T follicular helper cell (primary cell): Measurements from ENCODE around the gene TSHZ3.

Experiments used
- DNase-seq: peaks from one replicate; pipeline ENCODE4 v3.0.0-alpha.2; 2020; ENCODE audit warnings: low read depth

The TSHZ3 gene

DNA sequence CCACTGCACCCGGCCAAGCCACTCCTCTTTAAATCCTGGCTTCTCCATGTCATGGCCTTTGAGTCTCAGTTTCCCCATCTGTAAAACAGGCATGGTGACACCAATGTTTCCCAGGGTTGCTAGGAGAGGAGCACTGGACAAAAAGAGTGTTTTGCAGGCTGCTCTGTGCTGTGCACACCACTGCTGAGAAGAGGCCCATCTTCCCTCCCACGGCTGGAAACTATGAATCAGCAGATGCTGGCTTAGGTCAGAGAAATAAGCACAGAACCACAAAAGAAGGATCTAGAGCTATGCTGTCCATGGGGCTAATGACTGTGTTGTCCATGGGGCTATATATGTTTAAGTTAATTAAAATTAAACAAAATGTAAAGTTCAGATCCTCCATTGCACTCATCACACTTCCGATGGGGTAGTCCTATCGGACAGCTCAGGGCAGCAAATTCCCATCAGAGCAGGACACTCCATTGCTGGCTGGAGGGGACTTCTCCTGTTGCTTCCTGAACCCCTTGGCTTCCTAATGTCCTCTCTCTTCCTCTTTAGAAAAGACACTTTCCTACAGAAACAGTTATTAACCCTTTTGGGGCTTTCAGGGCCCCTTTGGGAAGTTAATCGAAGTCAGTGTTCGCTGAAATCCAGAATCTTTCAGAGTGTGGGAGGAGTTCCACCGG, 37.1 kb downstream of the TSHZ3 start:
- no peak for DNase-seq

DNA sequence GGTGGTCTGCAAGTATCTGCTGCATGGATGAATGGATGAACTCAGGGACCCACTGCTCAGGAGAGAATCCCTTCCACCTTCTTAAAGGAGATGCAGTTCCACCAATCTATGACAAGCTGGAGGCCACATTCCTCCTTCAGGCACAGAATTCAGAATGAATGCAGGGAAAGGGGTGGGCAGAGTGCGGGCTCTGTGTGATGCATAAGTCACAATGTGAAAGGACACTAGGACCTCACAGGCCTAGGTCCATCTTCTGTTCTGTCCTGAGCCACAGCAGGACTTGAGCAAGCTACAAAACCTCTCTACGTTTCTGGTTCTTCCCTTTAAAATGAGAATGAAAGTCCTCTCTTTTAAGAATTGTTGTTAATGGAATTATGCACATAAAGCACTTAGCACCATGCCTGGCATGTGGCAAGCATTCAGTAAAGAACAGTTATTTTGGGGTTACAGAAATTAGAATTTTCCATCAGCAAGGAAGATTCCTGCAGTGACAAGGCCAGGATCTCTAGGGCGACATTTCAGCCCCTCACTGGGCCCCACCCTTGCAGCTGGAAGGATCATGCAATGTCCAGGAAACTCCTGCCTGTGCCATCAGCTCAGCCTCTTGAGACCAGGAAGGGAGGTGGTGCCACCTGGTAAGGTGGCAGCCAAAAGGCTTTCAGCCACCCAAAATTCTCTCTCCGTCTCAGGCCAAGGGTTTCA, 38.7 kb downstream of the TSHZ3 start:
- no peak for DNase-seq

DNA sequence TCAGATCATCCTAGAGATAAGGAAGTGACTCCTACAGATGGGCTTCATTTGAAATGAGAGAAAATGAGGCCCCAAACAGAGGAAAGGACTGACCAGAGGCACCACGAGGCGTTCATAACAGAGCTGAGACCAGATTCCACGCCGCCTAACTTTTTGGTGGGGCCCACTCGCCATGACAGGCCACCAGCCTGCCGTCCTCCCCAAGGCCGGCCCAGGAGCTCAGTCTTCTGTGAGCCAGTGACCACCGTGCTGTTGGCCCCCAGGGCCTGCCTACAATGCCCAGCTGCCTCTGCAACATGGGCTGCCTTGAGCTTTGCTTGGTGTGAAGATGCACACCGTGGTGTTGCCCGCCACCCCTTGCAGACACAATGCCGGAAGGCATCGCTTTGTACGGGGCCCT, 40.5 kb downstream of the TSHZ3 start:
- DNase-seq: no peak

DNA sequence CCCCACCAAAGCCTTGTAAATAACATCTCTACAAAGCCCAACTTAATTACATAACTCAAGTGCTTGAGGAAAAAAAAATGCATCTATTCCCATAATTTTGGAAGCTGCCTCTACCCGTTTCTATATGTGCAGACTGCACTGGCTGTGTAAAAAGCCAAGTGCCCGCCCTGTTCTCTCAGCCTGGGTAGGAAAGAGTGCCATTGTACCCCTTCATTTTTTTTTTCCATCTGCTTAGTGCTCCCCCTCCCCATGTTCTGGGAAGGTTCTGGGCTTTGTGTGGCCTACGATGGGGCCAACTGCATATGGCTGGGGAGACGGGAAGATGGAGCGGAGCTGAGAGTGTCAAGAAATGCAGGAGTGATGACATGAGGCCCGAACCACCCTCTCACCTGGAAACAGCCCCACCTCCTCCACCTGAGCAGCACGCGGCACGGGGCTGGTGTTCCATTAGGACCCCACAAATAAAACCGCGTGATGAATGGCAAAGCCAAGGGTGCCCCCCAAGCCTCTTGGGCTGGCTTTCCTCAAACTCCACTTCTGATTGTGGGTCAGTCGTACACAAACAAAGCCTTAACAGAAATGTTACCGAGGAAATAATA, 42.1 kb downstream of the TSHZ3 start:
- DNase-seq: no peak

DNA sequence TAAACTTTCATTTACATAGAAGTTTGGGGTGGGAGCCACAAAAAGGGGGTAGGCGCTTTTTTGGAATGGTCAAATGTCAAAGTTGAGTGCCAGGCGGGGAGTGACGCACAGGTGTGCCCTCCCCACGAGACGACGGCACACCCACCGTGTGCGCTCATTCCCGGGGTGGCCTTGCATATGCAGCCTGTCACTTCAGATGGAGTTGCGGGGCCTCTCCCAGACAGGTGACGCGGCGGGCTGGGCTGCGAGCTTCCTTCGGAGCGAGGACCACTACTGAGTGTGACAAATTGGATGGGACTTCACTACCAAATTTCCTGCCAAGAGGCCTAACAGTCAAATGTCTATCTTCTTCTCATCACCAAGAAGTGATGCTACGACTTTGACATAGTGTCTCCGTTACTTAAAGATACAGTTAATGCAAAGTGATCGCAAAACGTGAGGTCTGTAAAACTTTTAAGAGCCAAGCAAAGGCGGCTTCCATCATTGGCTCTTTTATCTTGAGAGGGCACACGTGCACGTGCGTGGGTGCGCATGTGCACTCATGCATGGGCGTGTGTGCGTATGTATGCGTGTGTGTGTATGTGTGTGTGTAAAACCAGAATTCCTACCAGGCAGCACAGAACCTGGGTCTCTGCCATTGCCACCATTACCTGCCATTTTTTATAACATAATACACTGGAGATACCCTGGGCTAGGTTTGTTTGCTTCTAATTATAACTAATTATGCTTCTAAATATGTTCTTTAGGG, 43.1 kb downstream of the TSHZ3 start:
- DNase-seq: no peak

- no peak for DNase-seq
Observed at GRCh38 chr19:31304831-31305312, 44.4 kb downstream of the TSHZ3 start.

DNA sequence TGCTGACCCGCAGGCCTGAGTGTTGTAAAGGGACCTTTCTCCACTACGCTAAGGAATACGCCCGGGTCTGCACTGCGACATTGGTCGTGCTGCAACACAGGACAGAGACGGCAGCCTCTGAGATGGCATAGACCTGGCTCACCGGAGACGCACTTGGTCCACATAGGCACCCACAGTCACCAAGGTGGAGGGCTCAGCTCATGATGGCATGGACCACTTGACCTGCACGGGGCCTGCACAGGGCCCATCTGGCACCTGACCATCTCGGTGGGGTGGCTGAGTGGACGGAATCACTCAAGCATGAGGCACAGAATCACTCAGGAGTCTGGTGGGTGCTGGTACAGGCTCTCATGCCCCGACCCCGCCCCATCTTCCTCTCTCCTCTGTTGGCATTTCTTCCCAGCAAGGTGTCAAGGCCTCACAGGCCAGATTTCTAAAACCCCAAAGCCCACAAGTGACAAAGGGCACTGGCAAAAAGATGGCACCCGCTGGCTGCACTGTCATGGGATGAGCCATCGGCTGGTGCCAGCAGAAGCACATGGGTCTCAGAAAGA, 45.9 kb downstream of the TSHZ3 start:
- no peak for DNase-seq

DNA sequence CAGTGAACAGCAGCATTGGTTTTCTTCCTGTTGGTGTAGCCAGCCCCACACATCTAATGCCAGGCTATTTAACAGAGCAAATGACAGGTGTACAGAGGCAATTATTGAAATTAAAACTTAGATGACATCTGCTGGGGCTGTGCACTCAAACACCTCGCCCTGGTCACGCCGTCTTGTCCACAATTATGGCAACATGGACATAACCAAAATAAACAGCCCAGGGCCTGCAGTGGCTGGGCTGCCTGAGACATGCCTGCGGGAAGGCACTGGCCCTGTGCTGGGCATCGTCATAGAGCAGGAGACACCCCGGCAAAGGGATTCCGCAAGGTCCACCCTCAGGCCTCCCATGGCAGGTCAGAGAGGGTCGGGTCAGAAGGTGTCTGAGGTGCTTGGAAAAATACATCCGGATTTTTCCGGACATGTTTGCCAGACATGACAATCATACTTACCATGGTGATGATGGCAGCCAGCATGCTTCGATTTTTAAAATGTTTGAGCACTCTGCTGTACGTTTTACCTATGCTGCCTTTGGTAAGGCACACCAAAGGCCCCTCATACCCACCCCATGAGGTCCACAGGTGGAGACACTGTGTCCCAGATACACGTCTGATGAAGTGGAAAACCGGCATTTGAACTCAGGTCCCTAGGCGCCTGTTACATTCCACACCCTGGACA, 47.8 kb downstream of the TSHZ3 start:
- no peak for DNase-seq

DNA sequence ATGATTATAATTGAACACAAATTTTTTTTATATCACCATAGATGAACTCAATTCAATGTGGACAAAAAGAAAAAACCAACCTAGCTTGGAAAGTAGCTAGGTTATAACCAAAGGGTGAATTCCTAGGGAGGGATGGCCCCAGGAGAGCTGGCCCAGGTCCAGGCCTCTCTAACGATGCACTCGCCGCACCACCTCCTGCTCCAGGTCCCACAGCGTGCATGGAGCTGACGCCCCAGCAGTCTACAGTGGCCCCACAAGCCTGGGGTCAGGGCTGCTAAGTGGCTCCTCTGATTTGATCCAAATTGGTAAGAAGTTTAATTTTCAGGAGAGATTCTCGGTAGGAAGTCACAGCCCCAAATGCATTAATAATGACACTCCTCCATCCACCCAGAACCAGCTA, 48.8 kb downstream of the TSHZ3 start:
- DNase-seq: no peak

DNA sequence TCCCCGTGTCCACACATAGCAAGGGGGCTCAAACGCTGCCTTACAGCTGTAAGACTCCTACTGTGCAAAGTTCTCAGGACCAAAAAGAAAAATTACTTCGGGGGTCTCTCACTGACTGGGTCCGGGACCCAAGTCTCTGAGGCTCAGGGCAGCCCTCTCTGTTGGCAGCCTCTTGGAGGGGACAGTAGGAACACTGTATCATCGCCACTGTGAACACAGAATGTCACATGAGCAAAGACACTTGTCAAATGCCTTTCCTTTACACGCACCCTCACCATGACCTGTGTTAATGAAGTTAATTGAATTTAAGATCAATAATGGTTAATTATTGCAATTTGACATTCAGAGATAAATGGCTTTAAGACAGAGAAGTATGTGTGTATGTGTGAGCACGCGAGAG, 49.6 kb downstream of the TSHZ3 start:
- no peak for DNase-seq

GRCh38 chr19:31297991-31298390, 51.2 kb downstream of the TSHZ3 start:
- no peak for DNase-seq

GRCh38 chr19:31296741-31297390, 52.4 kb downstream of the TSHZ3 start:
- no peak for DNase-seq

GRCh38 chr19:31294189-31294588, 55.0 kb downstream of the TSHZ3 start:
- no peak for DNase-seq

GRCh38 chr19:31292639-31293185, 56.5 kb downstream of the TSHZ3 start:
- DNase-seq: no peak

DNA sequence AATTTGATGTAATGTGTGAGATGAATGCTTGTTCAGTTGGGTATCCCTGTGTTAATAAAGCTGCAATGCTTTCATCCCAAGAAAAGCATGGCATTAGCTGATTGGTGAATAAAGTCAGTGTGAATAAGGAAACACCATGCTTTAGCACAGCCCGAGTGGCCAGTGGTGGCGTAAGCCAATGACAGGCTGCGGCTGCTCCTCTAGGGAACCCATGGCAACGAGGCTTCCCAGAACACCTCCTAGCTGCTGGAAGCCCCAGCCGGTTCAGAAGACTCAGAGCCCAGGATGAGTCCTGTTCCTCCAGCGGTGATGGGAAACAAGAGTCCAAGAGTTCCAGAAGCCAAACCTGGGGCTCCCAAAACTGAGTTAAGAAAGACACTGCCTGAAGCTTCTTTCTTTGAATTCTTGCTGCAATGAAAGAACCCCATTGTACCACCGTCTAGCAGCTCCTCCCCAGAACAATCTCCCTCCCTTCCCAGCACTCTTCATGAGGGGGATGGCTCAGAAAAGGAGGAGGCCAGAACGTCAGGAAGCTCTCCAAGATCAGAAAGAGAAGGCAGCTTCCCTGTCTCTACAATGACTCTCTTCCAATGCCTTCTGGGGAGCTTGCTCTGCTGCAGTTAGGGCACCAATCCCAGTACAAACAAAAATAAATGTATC, 58.2 kb downstream of the TSHZ3 start:
- DNase-seq: no peak

GRCh38 chr19:31289976-31290375, 59.3 kb downstream of the TSHZ3 start:
- DNase-seq: no peak

GRCh38 chr19:31289381-31289880, 59.8 kb downstream of the TSHZ3 start:
- no peak for DNase-seq

- no peak for DNase-seq
Observed at GRCh38 chr19:31286491-31286890, 62.7 kb downstream of the TSHZ3 start.

GRCh38 chr19:31285744-31286143, 63.5 kb downstream of the TSHZ3 start:
- no peak for DNase-seq

- no peak for DNase-seq
Observed at GRCh38 chr19:31284621-31285020, 64.6 kb downstream of the TSHZ3 start.
